Measurements from ENCODE around the gene IFI30. TPM values are rescaled to one million over a fixed set of nuclear protein-coding genes. Genes with fewer than 3 reads are reported as not detected.

The IFI30 gene
- total RNA-seq, 1 experiment from 2014 or later, result 23.6 TPM

DNA sequence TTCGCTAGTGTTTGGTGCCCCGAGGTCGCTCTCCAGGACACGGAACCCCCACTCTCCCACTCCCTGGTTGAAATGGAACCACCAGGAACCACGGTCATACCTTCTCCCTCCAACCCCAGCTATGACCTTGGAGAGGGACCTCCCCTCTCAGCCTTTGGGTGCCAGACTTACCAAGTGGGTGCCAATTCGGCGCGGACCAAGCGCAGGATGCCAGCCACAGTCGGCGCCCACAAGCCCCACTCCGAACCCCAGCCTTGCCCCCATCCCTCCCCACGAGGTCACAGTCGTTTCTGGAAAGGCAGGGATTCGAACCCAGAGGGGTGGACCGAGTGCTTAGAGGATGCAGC lies 51.7 kb downstream of the IFI30 start:
- Histone ChIP-seq H4K8ac (replicated peaks; ENCODE audit: insufficient read length, low read depth, low read length) (no peak overlapping the region), H2BK12ac (ENCODE audit: insufficient read length, low read depth, low read length) (no peak overlapping the region), H3K56ac (ENCODE audit: insufficient read length, low read depth, low read length) (no peak overlapping the region), H3K23ac (ENCODE audit: insufficient read length, low read depth, low read length) (no peak overlapping the region), H3T11ph (ENCODE audit: low read length) (no peak overlapping the region), H3K4me2 (ENCODE audit: insufficient read depth, insufficient read length, low read length) (peak overlapping the region; percentile 60), H3K79me1 (ENCODE audit: insufficient read depth, low read depth, low read length, poor library complexity, severe bottlenecking) (no peaks in the 10 kb centered on the region), H2AK5ac (ENCODE audit: insufficient read length, low read length) (no peak overlapping the region), H2BK120ac (ENCODE audit: low read depth, low read length, poor library complexity, severe bottlenecking) (no peak overlapping the region), H3K4me1 (ENCODE audit: insufficient read depth, low read length) (no peaks in the 10 kb centered on the region), H3K79me2 (ENCODE audit: insufficient read depth, low read length) (no peaks in the 10 kb centered on the region), H2BK20ac (ENCODE audit: low read depth, low read length, poor library complexity, severe bottlenecking) (no peak overlapping the region), H2AFZ (ENCODE audit: low read length) (no peak overlapping the region), H3K27ac (ENCODE audit: insufficient read length, low read depth, low read length) (no peak overlapping the region), H2BK15ac (ENCODE audit: low read depth, low read length) (no peak overlapping the region), H2BK5ac (ENCODE audit: insufficient read length, low read length) (no peak overlapping the region), H4K5ac (ENCODE audit: insufficient read length, low read depth, low read length) (no peak overlapping the region), H3K23me2 (ENCODE audit: insufficient read length, low read depth, low read length, poor library complexity, severe bottlenecking) (peaks cover 4% of the 10 kb centered on the region), H3K18ac (ENCODE audit: insufficient read length, low read depth, low read length) (no peak overlapping the region), H4K20me1 (ENCODE audit: control insufficient read depth, insufficient read depth, insufficient read length) (no peaks in the 10 kb centered on the region), H3K4ac (ENCODE audit: low read depth, low read length) (no peak overlapping the region), H3K27me3 (ENCODE audit: insufficient read depth, low read length) (peaks cover 2% of the 10 kb centered on the region; the same call in 1 of the 2 replicates), H3K14ac (ENCODE audit: insufficient read depth, low read length) (no peak overlapping the region; the same call in 1 of the 2 replicates), H3K9me3 (ENCODE audit: control insufficient read depth, low read depth, low read length) (no peaks in the 10 kb centered on the region), H4K91ac (ENCODE audit: insufficient read length, low read depth, low read length) (no peak overlapping the region), H3K9ac (ENCODE audit: extremely low read depth, insufficient read length, low read length) (no peak overlapping the region)
- Mint-ChIP-seq H3K36me3 (ENCODE audit: insufficient read depth in 1 of 3, low read depth in 3 of 3) (no peaks in the 10 kb centered on the region; a peak in 1 of 7 replicates), H3K4me1 (peaks cover 28 to 39% of the 10 kb centered on the region in 2 experiments), H3K27me3 (ENCODE audit: low read depth) (peaks cover 37% of the 10 kb centered on the region), H3K27ac (no peak overlapping the region), H3K4me3 (peak overlapping the region; percentile 78 to 97), H3K9me3 (peaks cover 0 to 2% of the 10 kb centered on the region in 2 experiments; a peak in 2 of 5 replicates)
- no peak for DNase-seq
- TF ChIP-seq, protein P1, sequence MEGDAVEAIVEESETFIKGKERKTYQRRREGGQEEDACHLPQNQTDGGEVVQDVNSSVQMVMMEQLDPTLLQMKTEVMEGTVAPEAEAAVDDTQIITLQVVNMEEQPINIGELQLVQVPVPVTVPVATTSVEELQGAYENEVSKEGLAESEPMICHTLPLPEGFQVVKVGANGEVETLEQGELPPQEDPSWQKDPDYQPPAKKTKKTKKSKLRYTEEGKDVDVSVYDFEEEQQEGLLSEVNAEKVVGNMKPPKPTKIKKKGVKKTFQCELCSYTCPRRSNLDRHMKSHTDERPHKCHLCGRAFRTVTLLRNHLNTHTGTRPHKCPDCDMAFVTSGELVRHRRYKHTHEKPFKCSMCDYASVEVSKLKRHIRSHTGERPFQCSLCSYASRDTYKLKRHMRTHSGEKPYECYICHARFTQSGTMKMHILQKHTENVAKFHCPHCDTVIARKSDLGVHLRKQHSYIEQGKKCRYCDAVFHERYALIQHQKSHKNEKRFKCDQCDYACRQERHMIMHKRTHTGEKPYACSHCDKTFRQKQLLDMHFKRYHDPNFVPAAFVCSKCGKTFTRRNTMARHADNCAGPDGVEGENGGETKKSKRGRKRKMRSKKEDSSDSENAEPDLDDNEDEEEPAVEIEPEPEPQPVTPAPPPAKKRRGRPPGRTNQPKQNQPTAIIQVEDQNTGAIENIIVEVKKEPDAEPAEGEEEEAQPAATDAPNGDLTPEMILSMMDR (conservative IDR thresholded peaks at IDR 0.05), result no peak
- no CpG with 5 or more reads among the region's 16 CpGs for WGBS (ENCODE audit: extremely low coverage, insufficient read length, low lambda C conversion rate)
